ENCODE results near the gene PIEZO2.

The PIEZO2 gene

DNA sequence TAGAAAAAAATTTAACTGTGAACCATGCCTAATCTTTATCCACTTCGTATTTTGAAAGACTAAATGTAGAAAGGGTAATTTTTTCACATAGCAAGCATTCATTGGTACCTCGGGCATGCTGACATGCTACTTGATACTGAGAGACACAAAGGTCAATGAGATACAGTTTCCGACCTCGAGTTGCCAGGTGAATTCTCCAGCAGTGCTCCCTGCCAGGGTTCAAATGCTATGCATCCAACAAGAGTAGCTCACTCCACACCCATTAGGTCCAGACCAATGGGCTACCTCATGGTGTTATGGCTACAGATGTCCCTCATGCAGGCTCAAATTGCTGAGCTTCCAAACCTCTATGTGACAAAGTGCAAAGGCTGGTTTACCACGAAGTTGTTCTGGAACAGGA, 305.8 kb downstream of the PIEZO2 start:
- POLR2A ChIA-PET = no interaction called here
- no peaks in the 10 kb centered on the region for H3K4me1 ChIP-seq (ENCODE audit: control insufficient read depth, insufficient read depth, low read length)
- H3K9me3 ChIP-seq (ENCODE audit: control insufficient read depth, insufficient read depth, low read depth, low read length) = no peaks in the 10 kb centered on the region
- no peaks in the 10 kb centered on the region for H3K36me3 ChIP-seq (ENCODE audit: control insufficient read depth in 2 of 2, insufficient read depth in 1 of 2, low read length in 2 of 2)
- H3K27ac ChIP-seq (ENCODE audit: extremely low read depth, low read depth, low read length) = no peak overlapping the region
- no peak overlapping the region for H3K4me3 ChIP-seq (ENCODE audit: low read depth, low read length)
- TF ChIP-seq ZNF280D (tag by site-specific recombination; IDR thresholded peaks at IDR 0.05) (no peak), ATF2 (tag by site-specific recombination; IDR thresholded peaks at IDR 0.05; ENCODE audit: low read depth) (no peak), ZSCAN30 (tag by site-specific recombination; IDR thresholded peaks at IDR 0.05) (no peak), ZNF660 (tag by site-specific recombination; IDR thresholded peaks at IDR 0.05) (no peak), SETDB1 (IDR thresholded peaks at IDR 0.05; ENCODE audit: insufficient read length, low read length) (no peak), HOXC10 (CRISPR knock-in tag; IDR thresholded peaks at IDR 0.05) (no peak), ZNF433 (tag by site-specific recombination; IDR thresholded peaks at IDR 0.05; ENCODE audit: low read depth) (no peak), KLF16 (tag by site-specific recombination; IDR thresholded peaks at IDR 0.05) (no peak), KLF1 (tag by site-specific recombination; IDR thresholded peaks at IDR 0.05) (no peak), ZNF585B (tag by site-specific recombination; IDR thresholded peaks at IDR 0.05) (no peak), ZNF791 (tag by site-specific recombination; IDR thresholded peaks at IDR 0.05) (no peak), ZNF221 (tag by site-specific recombination; IDR thresholded peaks at IDR 0.05; ENCODE audit: borderline replicate concordance) (no peak), ZNF223 (tag by site-specific recombination; IDR thresholded peaks at IDR 0.05) (no peak), ZNF596 (tag by site-specific recombination; IDR thresholded peaks at IDR 0.05) (no peak), ZNF658 (tag by site-specific recombination; IDR thresholded peaks at IDR 0.05) (no peak)
- TF ChIP-seq, protein P1, sequence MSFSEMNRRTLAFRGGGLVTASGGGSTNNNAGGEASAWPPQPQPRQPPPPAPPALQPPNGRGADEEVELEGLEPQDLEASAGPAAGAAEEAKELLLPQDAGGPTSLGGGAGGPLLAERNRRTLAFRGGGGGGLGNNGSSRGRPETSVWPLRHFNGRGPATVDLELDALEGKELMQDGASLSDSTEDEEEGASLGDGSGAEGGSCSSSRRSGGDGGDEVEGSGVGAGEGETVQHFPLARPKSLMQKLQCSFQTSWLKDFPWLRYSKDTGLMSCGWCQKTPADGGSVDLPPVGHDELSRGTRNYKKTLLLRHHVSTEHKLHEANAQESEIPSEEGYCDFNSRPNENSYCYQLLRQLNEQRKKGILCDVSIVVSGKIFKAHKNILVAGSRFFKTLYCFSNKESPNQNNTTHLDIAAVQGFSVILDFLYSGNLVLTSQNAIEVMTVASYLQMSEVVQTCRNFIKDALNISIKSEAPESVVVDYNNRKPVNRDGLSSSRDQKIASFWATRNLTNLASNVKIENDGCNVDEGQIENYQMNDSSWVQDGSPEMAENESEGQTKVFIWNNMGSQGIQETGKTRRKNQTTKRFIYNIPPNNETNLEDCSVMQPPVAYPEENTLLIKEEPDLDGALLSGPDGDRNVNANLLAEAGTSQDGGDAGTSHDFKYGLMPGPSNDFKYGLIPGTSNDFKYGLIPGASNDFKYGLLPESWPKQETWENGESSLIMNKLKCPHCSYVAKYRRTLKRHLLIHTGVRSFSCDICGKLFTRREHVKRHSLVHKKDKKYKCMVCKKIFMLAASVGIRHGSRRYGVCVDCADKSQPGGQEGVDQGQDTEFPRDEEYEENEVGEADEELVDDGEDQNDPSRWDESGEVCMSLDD (tag by site-specific recombination; IDR thresholded peaks at IDR 0.05) = no peak
- TF ChIP-seq, protein P2, sequence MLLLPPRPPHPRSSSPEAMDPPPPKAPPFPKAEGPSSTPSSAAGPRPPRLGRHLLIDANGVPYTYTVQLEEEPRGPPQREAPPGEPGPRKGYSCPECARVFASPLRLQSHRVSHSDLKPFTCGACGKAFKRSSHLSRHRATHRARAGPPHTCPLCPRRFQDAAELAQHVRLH (tag by site-specific recombination; IDR thresholded peaks at IDR 0.05) = no peak
- CTCF ChIA-PET = interaction anchor here (1.2 kb wide), 1 partner anchor 8 kb away, joined by 7 read pairs; no protein-coding TSS in a partner anchor

DNA sequence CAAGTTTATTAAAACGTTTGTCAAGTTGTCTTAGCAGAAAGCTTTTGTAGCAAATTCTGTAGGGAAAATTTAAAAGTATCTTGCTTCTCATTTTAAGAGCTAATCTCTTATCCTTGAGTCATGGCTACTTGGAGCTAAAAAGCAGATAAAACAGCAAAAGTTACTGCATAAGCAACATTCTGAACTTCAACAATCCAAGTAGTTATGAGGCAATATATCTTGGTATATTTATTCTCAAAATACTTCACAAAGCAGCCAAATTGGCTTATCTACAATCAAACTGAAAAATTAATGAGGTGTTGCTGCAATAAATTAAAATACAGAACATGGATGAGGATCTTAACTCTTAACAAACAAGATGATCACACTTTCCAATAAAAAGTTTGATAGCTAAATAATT, 306.5 kb downstream of the PIEZO2 start:
- Histone ChIP-seq H3K36me3 (ENCODE audit: control insufficient read depth in 2 of 2, insufficient read depth in 1 of 2, low read length in 2 of 2) (no peaks in the 10 kb centered on the region), H3K9me3 (ENCODE audit: control insufficient read depth, insufficient read depth, low read depth, low read length) (no peaks in the 10 kb centered on the region), H3K4me1 (ENCODE audit: control insufficient read depth, insufficient read depth, low read length) (no peaks in the 10 kb centered on the region), H3K27ac (ENCODE audit: extremely low read depth, low read depth, low read length) (no peak overlapping the region), H3K4me3 (ENCODE audit: low read depth, low read length) (no peak overlapping the region)
- TF ChIP-seq ZBTB8A (tag by site-specific recombination; IDR thresholded peaks at IDR 0.05) = no peak
- TF ChIP-seq ZNF146 (tag by site-specific recombination; IDR thresholded peaks at IDR 0.05) = no peak
- no peak for TF ChIP-seq ZNF701 (tag by site-specific recombination; IDR thresholded peaks at IDR 0.05)
- no peak for TF ChIP-seq ZBTB7A (tag by site-specific recombination; IDR thresholded peaks at IDR 0.05; ENCODE audit: low read depth)
- no peak for TF ChIP-seq ZNF223 (tag by site-specific recombination; IDR thresholded peaks at IDR 0.05)
- TF ChIP-seq ZFP3 (tag by site-specific recombination; IDR thresholded peaks at IDR 0.05; ENCODE audit: low read depth) = no peak
- TF ChIP-seq, protein P3, sequence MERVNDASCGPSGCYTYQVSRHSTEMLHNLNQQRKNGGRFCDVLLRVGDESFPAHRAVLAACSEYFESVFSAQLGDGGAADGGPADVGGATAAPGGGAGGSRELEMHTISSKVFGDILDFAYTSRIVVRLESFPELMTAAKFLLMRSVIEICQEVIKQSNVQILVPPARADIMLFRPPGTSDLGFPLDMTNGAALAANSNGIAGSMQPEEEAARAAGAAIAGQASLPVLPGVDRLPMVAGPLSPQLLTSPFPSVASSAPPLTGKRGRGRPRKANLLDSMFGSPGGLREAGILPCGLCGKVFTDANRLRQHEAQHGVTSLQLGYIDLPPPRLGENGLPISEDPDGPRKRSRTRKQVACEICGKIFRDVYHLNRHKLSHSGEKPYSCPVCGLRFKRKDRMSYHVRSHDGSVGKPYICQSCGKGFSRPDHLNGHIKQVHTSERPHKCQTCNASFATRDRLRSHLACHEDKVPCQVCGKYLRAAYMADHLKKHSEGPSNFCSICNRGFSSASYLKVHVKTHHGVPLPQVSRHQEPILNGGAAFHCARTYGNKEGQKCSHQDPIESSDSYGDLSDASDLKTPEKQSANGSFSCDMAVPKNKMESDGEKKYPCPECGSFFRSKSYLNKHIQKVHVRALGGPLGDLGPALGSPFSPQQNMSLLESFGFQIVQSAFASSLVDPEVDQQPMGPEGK (tag by site-specific recombination; IDR thresholded peaks at IDR 0.05) = no peak
- no peak for TF ChIP-seq HOXC10 (CRISPR knock-in tag; IDR thresholded peaks at IDR 0.05)
- TF ChIP-seq MZF1 (tag by site-specific recombination; IDR thresholded peaks at IDR 0.05; ENCODE audit: borderline replicate concordance) = no peak
- ChIA-PET POLR2A (no interaction called here), CTCF (interaction anchor here (0.6 to 1.2 kb wide), 2 partner anchors 9 to 313 kb away, joined by 3 to 7 read pairs; no protein-coding TSS in a partner anchor)
